Keratinocyte (primary cell): ENCODE measurements around the gene MAGI2. TPM values are rescaled to one million over a fixed set of nuclear protein-coding genes. Genes with fewer than 3 reads are reported as not detected.
A peak's percentile ranks its signal among the peaks of the same experiment; 100 is the strongest.

Experiments used
- DNase-seq: peaks from one replicate; pipeline ENCODE4 v3.0.0-alpha.2; 2011; ENCODE audit warnings: low read depth, missing footprints, low spot score
- FAIRE-seq: peaks from 2 replicates; lab custom pipeline; 2011; peaks lifted over from hg19 to GRCh38; lab: Jason Lieb, UNC
- H2AFZ ChIP-seq: 2 replicates; pipeline ENCODE4 v1.6.0; 2012; ENCODE audit warnings: low read length, control low read depth, inconsistent platforms; ENCODE audit not compliant: control insufficient read depth
- H3K27ac ChIP-seq: 2 replicates; pipeline ENCODE4 v1.5.1; 2011; ENCODE audit warnings: low read length; ENCODE audit not compliant: control insufficient read depth, insufficient read depth
- H3K27me3 ChIP-seq: 3 replicates; pipeline ENCODE4 v1.6.0; 2011; ENCODE audit warnings: low read length; ENCODE audit not compliant: control insufficient read depth, insufficient read depth; ENCODE audit errors: extremely low read depth
- H3K36me3 ChIP-seq, 2 experiments: 2 replicates in 1 of 2; 3 replicates in 1 of 2; pipeline ENCODE4 v1.5.1; 2011; ENCODE audit warnings: low read length in 2 of 2, mild to moderate bottlenecking in 1 of 2; ENCODE audit not compliant: control insufficient read depth in 2 of 2, insufficient read depth in 2 of 2; ENCODE audit errors: extremely low read depth in 1 of 2
- H3K4me1 ChIP-seq: 3 replicates; pipeline ENCODE4 v1.5.1; 2011; ENCODE audit warnings: low read length; ENCODE audit not compliant: control insufficient read depth, insufficient read depth; ENCODE audit errors: extremely low read depth
- H3K4me2 ChIP-seq: 3 replicates; pipeline ENCODE4 v1.6.0; 2011; ENCODE audit warnings: low read depth, low read length; ENCODE audit not compliant: control insufficient read depth, insufficient read depth; ENCODE audit errors: extremely low read depth
- H3K4me3 ChIP-seq, 3 experiments: fragments of 200-600 bp in 1 of 3; sonication (generic) in 1 of 3; 2 replicates in 2 of 3; 3 replicates in 1 of 3; pipeline ENCODE4 v1.5.1; 2011 to 2016; ENCODE audit warnings: low read length in 3 of 3, mild to moderate bottlenecking in 3 of 3, control low read depth in 2 of 3, inconsistent platforms in 1 of 3, low read depth in 1 of 3, mixed read lengths in 1 of 3, mixed run types in 1 of 3, moderate library complexity in 1 of 3; ENCODE audit not compliant: control insufficient read depth in 2 of 3, insufficient read depth in 2 of 3; ENCODE audit errors: extremely low read depth in 1 of 3
- H3K79me2 ChIP-seq: 2 replicates; pipeline ENCODE4 v1.6.0; 2012; ENCODE audit warnings: low read length; ENCODE audit not compliant: control insufficient read depth, insufficient read depth
- H3K9ac ChIP-seq: 3 replicates; pipeline ENCODE4 v1.6.0; 2011; ENCODE audit warnings: low read length; ENCODE audit not compliant: control insufficient read depth, insufficient read depth; ENCODE audit errors: extremely low read depth
- H3K9me1 ChIP-seq: 3 replicates; pipeline ENCODE4 v1.6.0; 2011; ENCODE audit warnings: low read length; ENCODE audit not compliant: control insufficient read depth, insufficient read depth; ENCODE audit errors: extremely low read depth
- H3K9me3 ChIP-seq: 2 replicates; pipeline ENCODE4 v1.5.1; 2012; ENCODE audit warnings: low read depth, low read length; ENCODE audit not compliant: control insufficient read depth
- H4K20me1 ChIP-seq: 3 replicates; pipeline ENCODE4 v1.6.0; 2011; ENCODE audit warnings: low read length; ENCODE audit not compliant: control insufficient read depth, insufficient read depth; ENCODE audit errors: extremely low read depth
- CTCF ChIP-seq, 3 experiments: IDR thresholded peaks in 1 of 3; conservative IDR thresholded peaks in 1 of 3; optimal IDR thresholded peaks in 1 of 3; 2 replicates in 2 of 3; 3 replicates in 1 of 3; pipeline versions ENCODE3 to v1.5.1; 2011; ENCODE audit warnings: low read length in 3 of 3, mild to moderate bottlenecking in 3 of 3, moderate library complexity in 2 of 3, control low read depth in 1 of 3, inconsistent platforms in 1 of 3; ENCODE audit not compliant: insufficient read depth in 2 of 3; ENCODE audit errors: extremely low read depth in 1 of 3
- EZH2 ChIP-seq: IDR thresholded peaks from one replicate; pipeline ENCODE4 v1.6.1; 2012; ENCODE audit warnings: inconsistent platforms, mild to moderate bottlenecking, low read length, moderate library complexity
- dilution Hi-C: fragments of 300-500 bp; cut with MboI; formaldehyde crosslinking; loops from one replicate; pipeline ENCODE4 v1.7.0; 2020; ENCODE audit warnings: low sequenced_read_pairs; ENCODE audit not compliant: extremely low pct_ligation_motif_present
- polyA plus RNA-seq, 5 experiments: library from polyadenylated mRNA; depleted of rRNA in 3 of 5; stranded (reverse) in 3 of 5; stranded (forward) in 1 of 5; unstranded in 1 of 5; fragments of >200 nt; gene quantifications; 1 replicate in 1 of 5; 2 replicates in 3 of 5; 3 replicates in 1 of 5; pipeline versions ENCODE4 v1.2.1 to v1.2.3, GENCODE V29; 2011 to 2012; ENCODE audit warnings: missing spikeins in 2 of 5, low read depth in 1 of 5, low replicate concordance in 1 of 5

MAGI2 gene
- polyA plus RNA-seq, 1 donor (not counting 4 experiments of a cell fraction or from before 2014, with no cell fraction given): 0.07 TPM

- no peaks in the 10 kb centered on the region for H3K79me2 ChIP-seq
- H3K36me3 ChIP-seq: no peaks in the 10 kb centered on the region
- no peak overlapping the region for H3K4me2 ChIP-seq
- no peaks in the 10 kb centered on the region for H4K20me1 ChIP-seq
- dilution Hi-C loops: no loop called here
- no peaks in the 10 kb centered on the region for H3K9me3 ChIP-seq
- no peak overlapping the region for H3K27ac ChIP-seq
- no peak overlapping the region for H3K9ac ChIP-seq
- DNase-seq (no peak), FAIRE-seq (no peak)
- H3K4me1 ChIP-seq: no peaks in the 10 kb centered on the region
- TF ChIP-seq EZH2: no peak
- no peak for TF ChIP-seq CTCF (optimal IDR thresholded peaks at IDR 0.05 in 1 of 3, IDR thresholded peaks at IDR 0.05 in 1 of 3, conservative IDR thresholded peaks at IDR 0.05 in 1 of 3; ENCODE audit: extremely low read depth in 1 of 3, insufficient read depth in 2 of 3, low read length in 3 of 3)
- H3K4me3 ChIP-seq: no peak overlapping the region
- no peaks in the 10 kb centered on the region for H3K27me3 ChIP-seq
- no peak overlapping the region for H2AFZ ChIP-seq
- H3K9me1 ChIP-seq: no peaks in the 10 kb centered on the region
Measured at GRCh38 chr7:79434867-79435266, 18.6 kb downstream of the MAGI2 start.

DNA sequence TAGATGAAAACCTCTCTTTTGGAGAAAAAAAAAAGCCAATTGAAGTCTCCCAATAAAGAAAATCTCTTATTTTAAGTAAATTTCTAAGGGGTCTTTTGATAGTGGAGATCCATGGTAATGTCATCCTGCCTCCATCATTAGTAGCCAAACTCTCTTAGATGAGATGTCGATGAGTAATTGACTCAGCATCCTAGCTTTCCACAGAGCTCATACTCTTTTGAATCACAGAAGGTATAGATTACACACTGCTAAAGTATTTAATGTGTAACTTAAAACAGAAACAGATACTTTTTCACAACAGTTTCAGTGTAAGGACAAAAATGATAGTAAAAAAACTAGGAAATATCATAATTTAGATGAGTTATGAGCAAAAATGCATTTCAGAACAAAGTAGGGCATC, 19.4 kb downstream of the MAGI2 start:
- Histone ChIP-seq H3K27ac (no peak overlapping the region), H3K36me3 (no peaks in the 10 kb centered on the region), H3K79me2 (no peaks in the 10 kb centered on the region), H4K20me1 (no peaks in the 10 kb centered on the region), H3K27me3 (no peaks in the 10 kb centered on the region), H3K4me2 (no peak overlapping the region), H2AFZ (no peak overlapping the region), H3K9ac (no peak overlapping the region), H3K9me3 (no peaks in the 10 kb centered on the region), H3K9me1 (no peaks in the 10 kb centered on the region), H3K4me1 (no peaks in the 10 kb centered on the region), H3K4me3 (no peak overlapping the region)
- DNase-seq (no peak), FAIRE-seq (peak; percentile 26)
- TF ChIP-seq CTCF (optimal IDR thresholded peaks at IDR 0.05 in 1 of 3, IDR thresholded peaks at IDR 0.05 in 1 of 3, conservative IDR thresholded peaks at IDR 0.05 in 1 of 3; ENCODE audit: extremely low read depth in 1 of 3, insufficient read depth in 2 of 3, low read length in 3 of 3) (no peak), EZH2 (no peak)
- dilution Hi-C loops: no loop called here
